ENCODE data around the gene GNL2. TPM values are rescaled to one million over a fixed set of nuclear protein-coding genes. Genes with fewer than 3 reads are reported as not detected.

The GNL2 gene
- total RNA-seq, 1 experiment from 2014 or later: 51.9 TPM

DNA sequence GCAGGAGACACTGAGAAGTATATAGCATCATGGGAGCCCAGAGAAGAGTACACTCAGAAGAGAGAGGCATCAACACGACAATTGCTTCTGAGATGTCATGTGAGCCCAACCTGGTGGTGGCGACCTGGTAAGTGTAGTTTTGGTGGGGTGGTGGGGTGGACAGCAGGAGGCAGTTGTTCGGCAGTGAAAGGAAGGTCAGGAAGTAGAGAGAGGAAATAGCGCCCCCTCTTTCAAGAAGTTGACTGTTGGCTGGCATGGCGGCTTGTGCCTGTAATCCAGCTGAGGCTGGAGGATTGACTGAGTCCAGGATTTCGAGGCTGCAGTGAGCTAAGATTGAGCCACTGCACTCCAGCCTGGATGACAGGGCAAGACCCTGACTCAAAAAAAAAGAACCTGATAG, 26.4 kb upstream of the GNL2 start:
- H3K79me2 ChIP-seq (ENCODE audit: low read depth): no peaks in the 10 kb centered on the region
- H3K4me1 ChIP-seq (replicated peaks; ENCODE audit: insufficient read depth): no peaks in the 10 kb centered on the region
- no peak overlapping the region for H3K4me3 ChIP-seq
- intact Hi-C loops (cut with micrococcal nuclease; ENCODE audit: unreplicated experiment): no loop called here
- CTCF ChIA-PET: interaction anchor here (0.7 kb wide), 1 partner anchor 1090 kb away, joined by 5 read pairs; no protein-coding TSS in a partner anchor
- TF ChIP-seq, protein P1, sequence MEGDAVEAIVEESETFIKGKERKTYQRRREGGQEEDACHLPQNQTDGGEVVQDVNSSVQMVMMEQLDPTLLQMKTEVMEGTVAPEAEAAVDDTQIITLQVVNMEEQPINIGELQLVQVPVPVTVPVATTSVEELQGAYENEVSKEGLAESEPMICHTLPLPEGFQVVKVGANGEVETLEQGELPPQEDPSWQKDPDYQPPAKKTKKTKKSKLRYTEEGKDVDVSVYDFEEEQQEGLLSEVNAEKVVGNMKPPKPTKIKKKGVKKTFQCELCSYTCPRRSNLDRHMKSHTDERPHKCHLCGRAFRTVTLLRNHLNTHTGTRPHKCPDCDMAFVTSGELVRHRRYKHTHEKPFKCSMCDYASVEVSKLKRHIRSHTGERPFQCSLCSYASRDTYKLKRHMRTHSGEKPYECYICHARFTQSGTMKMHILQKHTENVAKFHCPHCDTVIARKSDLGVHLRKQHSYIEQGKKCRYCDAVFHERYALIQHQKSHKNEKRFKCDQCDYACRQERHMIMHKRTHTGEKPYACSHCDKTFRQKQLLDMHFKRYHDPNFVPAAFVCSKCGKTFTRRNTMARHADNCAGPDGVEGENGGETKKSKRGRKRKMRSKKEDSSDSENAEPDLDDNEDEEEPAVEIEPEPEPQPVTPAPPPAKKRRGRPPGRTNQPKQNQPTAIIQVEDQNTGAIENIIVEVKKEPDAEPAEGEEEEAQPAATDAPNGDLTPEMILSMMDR (conservative IDR thresholded peaks at IDR 0.05): no peak
- no peak for TF ChIP-seq EZH2 (IDR thresholded peaks at IDR 0.05; ENCODE audit: low read depth)
- no peaks in the 10 kb centered on the region for H4K20me1 ChIP-seq (ENCODE audit: insufficient read depth)
- no peaks in the 10 kb centered on the region for H3K9me2 ChIP-seq (ENCODE audit: insufficient read depth)
- peaks cover 85% of the 10 kb centered on the region for H3K27me3 ChIP-seq (ENCODE audit: insufficient read depth, low read depth)
- no peak overlapping the region for H2AFZ ChIP-seq
- no peaks in the 10 kb centered on the region for H3K9me3 ChIP-seq (ENCODE audit: insufficient read depth, low read depth)
- H3K4me2 ChIP-seq: no peak overlapping the region
- no peaks in the 10 kb centered on the region for H3F3A ChIP-seq (ENCODE audit: insufficient read depth, low read depth)
- BruUV-seq (replicated peaks): no TSS peak
- H3K27ac ChIP-seq: no peak overlapping the region
- DNase-seq: no peak
- POLR2A ChIA-PET (ENCODE audit: unreplicated experiment): no interaction called here
- H3K36me3 ChIP-seq (ENCODE audit: low read depth): no peaks in the 10 kb centered on the region

DNA sequence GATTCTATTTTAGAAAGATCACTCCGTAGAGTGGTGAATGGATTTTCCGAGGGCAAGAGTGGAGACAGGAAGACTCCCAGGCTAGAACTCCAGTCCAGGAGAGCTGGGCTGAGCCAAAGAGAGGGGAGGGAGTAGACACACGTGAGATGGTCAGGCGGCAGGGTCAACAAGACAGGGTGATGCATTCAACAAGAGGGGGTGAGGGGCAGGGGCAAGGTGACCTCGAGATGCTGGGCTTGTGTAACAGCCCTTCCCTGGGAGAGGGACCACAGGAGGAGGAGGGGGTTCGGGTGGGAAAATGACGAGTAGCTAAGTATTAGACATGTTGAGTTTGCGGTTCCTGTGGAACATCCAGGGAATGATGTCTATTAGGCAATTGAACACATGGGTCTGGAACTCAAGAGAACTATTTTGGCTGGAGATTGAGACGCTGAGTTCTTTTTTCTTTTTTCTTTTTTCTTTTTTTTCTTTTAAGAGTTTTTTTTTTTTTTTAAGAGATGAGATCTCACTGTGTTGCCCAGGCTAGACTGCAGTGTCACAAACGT, 25.7 kb upstream of the GNL2 start:
- POLR2A ChIA-PET (ENCODE audit: unreplicated experiment): no interaction called here

DNA sequence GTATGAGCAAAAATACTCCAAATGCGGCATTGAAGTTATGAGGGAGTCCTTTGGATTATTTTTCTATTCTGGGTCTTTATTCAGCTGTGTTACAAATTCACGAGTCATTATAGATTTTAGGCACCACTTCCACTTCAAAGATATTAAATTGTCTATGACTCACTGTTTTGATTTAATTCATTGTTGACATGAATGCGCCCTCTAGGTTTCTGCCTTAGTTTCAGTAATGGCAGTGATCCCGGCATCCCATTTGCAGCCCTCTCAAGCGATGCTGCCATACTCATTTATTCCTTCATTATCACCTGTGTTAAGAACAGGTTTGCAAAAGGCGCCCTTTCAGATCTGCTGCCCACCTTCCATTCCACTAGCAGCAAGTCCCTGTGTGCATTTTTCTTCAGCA, 25.0 kb upstream of the GNL2 start:
- no peaks in the 10 kb centered on the region for H3K79me2 ChIP-seq (ENCODE audit: low read depth)
- H3K27ac ChIP-seq: no peak overlapping the region
- no peaks in the 10 kb centered on the region for H3K4me1 ChIP-seq (replicated peaks; ENCODE audit: insufficient read depth)
- CTCF ChIA-PET: no interaction called here
- no peaks in the 10 kb centered on the region for H3K9me3 ChIP-seq (ENCODE audit: insufficient read depth, low read depth)
- H3K9me2 ChIP-seq (ENCODE audit: insufficient read depth): no peaks in the 10 kb centered on the region
- no peak for DNase-seq
- H2AFZ ChIP-seq: no peak overlapping the region
- peaks cover 85% of the 10 kb centered on the region for H3K27me3 ChIP-seq (ENCODE audit: insufficient read depth, low read depth)
- no peak overlapping the region for H3K4me2 ChIP-seq
- H3K36me3 ChIP-seq (ENCODE audit: low read depth): no peaks in the 10 kb centered on the region
- H3F3A ChIP-seq (ENCODE audit: insufficient read depth, low read depth): no peaks in the 10 kb centered on the region
- H4K20me1 ChIP-seq (ENCODE audit: insufficient read depth): no peaks in the 10 kb centered on the region
- TF ChIP-seq, protein P1 (conservative IDR thresholded peaks at IDR 0.05): no peak
- TF ChIP-seq EZH2 (IDR thresholded peaks at IDR 0.05; ENCODE audit: low read depth): no peak
- no peak overlapping the region for H3K4me3 ChIP-seq
- POLR2A ChIA-PET (ENCODE audit: unreplicated experiment): no interaction called here
- intact Hi-C loops (cut with micrococcal nuclease; ENCODE audit: unreplicated experiment): no loop called here
- no TSS peak for BruUV-seq (replicated peaks)

More for the DNA sequence above, 25.7 kb upstream of the GNL2 start:
- intact Hi-C loops (cut with micrococcal nuclease; ENCODE audit: unreplicated experiment): no loop called here
- no peak overlapping the region for H3K4me2 ChIP-seq
- H2AFZ ChIP-seq: no peak overlapping the region
- H3K4me3 ChIP-seq: no peak overlapping the region
- no TSS peak for BruUV-seq (replicated peaks)
- TF ChIP-seq EZH2 (IDR thresholded peaks at IDR 0.05; ENCODE audit: low read depth): no peak
- TF ChIP-seq, protein P1 (conservative IDR thresholded peaks at IDR 0.05): no peak
- no peak for DNase-seq
- H4K20me1 ChIP-seq (ENCODE audit: insufficient read depth): no peaks in the 10 kb centered on the region
- H3F3A ChIP-seq (ENCODE audit: insufficient read depth, low read depth): no peaks in the 10 kb centered on the region
- H3K9me2 ChIP-seq (ENCODE audit: insufficient read depth): no peaks in the 10 kb centered on the region
- H3K36me3 ChIP-seq (ENCODE audit: low read depth): no peaks in the 10 kb centered on the region
- H3K79me2 ChIP-seq (ENCODE audit: low read depth): no peaks in the 10 kb centered on the region
- no peaks in the 10 kb centered on the region for H3K4me1 ChIP-seq (replicated peaks; ENCODE audit: insufficient read depth)
- peaks cover 85% of the 10 kb centered on the region for H3K27me3 ChIP-seq (ENCODE audit: insufficient read depth, low read depth)
- CTCF ChIA-PET: interaction anchor here (0.7 kb wide), 2 partner anchors 693 to 1090 kb away, joined by 4 to 5 read pairs; no protein-coding TSS in a partner anchor
- no peak overlapping the region for H3K27ac ChIP-seq
- H3K9me3 ChIP-seq (ENCODE audit: insufficient read depth, low read depth): no peaks in the 10 kb centered on the region

All from PC-9 (cell line).